SHP77 (cell line): ENCODE measurements around the gene CELA2A.

Experiments
- DNase-seq, 2 experiments: peaks; one replicate each; lab custom pipeline; 2025; lab: John Stamatoyannopoulos, UW

CELA2A gene

GRCh38 chr1:15456313-15456954 lies at the start of gene CELA2A:
TSS of gene CELA2A (plus strand) at chr1:15456732. CDS start at chr1:15456754, 22 bp downstream.
- no peak for DNase-seq

GRCh38 chr1:15407580-15407979 lies 49.0 kb upstream of the CELA2A start:
- DNase-seq = no peak

- no peak for DNase-seq
Measured at GRCh38 chr1:15408890-15409387, 47.6 kb upstream of the CELA2A start.

DNA sequence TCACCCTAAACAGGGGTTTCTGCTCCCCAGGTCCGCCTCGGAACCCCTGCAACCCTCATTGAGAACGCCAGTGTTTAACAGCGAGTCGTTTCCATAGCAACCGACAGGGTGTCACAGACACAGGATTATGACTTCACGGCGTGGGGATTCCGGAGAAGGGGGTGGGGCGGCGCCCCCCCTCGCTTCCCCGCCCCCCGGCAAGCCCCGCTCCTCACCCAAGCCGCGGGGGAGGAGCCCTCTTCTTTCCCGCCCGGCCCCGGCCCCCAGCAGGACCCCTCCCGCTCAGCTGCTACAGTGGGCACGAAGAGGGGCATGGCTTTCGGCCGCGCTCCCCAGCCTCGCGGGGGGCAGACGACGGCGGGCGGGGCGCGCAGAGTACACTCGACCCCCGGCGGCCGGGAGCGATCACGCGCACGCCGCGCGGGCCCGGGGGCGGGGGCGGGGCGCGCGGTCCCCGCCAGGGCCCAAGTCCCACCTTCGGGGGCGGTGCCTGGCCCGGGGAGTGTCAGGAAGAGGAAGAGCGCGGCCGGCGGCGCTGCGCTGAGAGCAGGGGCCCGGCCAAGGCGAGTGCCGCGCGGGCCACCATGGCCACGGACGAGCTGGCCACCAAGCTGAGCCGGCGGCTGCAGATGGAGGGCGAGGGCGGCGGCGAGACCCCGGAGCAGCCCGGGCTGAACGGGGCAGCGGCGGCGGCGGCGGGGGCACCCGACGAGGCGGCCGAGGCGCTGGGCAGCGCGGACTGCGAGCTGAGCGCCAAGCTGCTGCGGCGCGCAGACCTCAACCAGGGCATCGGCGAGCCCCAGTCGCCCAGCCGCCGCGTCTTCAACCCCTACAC lies 46.9 kb upstream of the CELA2A start, which contains the start of gene EFHD2:
Gene EFHD2, plus strand, starts transcription at position 501 of the 835 bp plus-strand sequence. Its CDS starts 84 bp downstream, at position 585.
- peak; percentile 68 to 80 for DNase-seq

GRCh38 chr1:15410223-15410883 lies 46.2 kb upstream of the CELA2A start:
- no peak for DNase-seq

DNA sequence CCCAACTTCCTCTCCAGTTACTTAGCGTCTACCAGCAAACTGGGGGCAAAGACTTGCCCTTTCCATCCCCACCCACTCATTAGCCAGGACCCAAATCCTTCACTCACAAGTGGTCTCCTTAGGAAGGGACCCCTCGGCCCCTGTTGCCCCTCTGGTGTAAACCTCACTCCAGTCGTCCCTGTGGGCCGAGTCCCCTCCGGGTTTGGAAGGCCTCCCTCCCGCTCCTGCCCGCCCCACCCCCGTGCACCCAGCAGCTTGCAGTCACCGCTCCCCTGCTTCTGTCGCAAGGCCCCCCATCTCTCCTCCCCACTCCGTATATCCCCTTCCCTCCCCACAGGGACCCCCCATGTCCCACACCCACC lies 45.7 kb upstream of the CELA2A start:
- no peak for DNase-seq

DNA sequence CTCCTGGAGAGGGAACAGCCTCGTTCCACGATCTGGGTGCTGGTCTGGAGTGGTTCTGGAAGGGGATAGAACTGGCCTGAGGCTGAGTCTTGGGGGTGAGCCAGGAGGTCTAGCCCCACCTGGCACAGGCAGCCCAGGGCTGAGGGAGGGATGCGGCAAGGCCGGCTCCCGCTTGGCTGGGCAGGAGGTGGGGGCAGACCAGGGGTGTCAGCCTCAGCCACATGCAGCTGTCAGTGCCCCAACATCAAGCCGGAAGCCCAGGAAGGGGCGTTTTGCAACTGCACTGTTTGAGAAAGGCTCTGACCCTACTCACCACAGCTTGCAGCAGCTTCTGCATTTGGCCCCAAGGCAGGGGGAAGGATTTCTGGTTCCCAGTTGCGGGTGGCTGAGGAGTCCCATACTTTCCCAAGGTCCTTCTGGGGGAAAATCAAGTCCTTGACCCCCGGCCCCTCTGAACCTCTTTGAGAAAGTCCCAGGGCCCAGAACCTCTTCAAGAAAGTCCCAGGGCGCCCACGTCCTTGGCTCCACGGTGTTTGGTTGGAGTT lies 44.9 kb upstream of the CELA2A start:
- DNase-seq = no peak

- DNase-seq = no peak
Measured at GRCh38 chr1:15412175-15412800, 44.2 kb upstream of the CELA2A start.

DNA sequence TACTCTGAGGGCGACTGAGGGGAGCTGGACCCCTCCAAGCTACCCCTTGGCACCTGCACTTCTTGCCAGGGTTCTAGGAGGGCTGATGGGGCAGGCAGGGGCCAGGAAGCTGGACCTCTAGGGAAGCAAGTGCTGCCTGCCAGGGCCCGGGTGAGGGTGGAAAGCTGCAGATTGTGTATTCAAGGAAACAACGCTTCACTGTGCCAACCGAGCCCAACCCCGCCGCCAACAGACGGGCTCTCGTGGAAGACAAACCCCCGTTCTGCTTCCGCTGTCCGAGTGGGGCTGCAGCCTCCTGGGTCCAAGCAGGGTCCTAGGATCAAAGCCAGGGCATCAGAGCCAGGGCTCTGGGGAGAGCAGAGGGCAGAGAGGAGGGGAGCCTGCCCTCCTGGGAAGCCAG lies 43.7 kb upstream of the CELA2A start:
- DNase-seq = no peak

GRCh38 chr1:15413563-15414444 lies 42.7 kb upstream of the CELA2A start:
- no peak for DNase-seq

GRCh38 chr1:15414445-15414983 lies 42.0 kb upstream of the CELA2A start:
- DNase-seq = no peak

DNA sequence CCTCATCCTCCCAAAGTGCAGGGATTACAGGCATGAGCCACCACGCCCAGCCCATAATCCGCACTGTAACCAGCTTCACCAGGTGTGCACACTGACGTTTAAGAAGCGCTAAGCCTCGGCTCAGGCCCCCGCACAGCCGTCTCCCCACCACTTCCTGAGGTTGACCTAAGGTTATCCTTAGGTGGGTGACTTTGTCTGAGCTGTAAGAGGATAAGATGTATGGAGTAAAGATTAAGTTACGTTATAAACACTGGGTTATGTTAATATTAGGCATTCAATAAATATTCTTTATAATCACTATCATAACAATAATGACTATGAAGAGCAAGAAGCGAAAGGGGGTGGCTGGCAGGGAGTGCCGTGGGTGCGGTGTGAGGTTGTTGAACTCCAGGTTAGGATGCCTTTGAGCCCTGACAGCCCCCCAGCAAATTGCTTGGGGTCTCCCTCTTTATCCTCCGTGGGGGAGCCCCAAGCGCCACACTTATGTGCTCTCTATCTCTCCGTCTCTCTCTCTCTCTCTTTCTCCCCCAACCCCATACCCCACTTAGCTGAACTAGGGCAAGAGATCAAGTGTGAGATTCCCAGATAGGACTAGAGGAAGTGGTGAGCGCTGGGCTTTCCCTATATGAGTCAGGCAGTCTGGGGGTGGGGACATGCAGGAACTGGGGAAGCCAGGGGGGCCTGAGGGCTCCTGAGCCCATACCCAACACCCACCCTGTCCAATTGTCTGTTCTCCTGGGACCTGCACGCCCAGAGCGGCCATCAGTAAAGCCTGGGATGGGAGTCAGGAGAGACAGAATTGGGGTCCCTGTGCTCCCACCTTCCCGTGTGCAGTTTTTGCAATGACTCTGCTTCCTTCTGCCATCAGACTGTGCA lies 39.2 kb upstream of the CELA2A start:
- DNase-seq = no peak

DNA sequence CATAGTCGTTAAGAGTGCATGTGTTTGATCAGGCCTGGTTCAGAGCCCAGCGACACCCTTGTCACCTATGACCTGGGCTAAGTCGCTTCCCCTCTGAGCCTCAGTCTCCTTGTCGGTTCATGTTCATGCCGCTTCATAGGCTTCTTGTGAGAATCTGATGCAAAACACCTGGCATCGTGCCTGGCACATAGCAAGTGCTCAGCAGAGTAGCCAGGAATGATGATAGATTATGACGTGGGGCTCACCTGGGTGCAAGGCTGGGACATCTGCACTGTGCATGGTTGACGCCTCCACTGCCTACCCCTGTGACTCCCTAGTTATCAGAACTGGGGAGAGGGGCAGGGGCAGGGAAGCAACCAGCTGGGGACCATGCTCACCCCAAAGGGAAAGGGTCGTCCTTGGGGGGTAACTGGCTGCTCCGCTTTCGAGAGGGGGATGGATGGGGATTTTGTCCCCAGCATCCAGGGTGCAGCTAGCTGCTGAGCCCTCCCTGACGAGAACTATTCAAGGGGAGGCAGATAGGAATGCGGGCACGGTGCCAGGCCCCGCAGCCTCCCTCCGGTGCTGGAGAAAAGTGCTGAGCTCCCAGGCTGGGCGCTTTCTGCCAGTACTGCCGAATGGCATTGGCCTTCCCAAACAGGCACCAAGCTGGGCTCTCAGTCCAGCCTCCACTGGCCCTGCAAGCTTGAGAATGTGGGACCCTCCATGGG lies 37.6 kb upstream of the CELA2A start:
- DNase-seq = peak in 1 of 2 experiments; percentile 16

- DNase-seq = no peak
Measured at GRCh38 chr1:15420853-15421465, 35.6 kb upstream of the CELA2A start.

GRCh38 chr1:15422871-15423270 lies 33.7 kb upstream of the CELA2A start:
- no peak for DNase-seq

DNA sequence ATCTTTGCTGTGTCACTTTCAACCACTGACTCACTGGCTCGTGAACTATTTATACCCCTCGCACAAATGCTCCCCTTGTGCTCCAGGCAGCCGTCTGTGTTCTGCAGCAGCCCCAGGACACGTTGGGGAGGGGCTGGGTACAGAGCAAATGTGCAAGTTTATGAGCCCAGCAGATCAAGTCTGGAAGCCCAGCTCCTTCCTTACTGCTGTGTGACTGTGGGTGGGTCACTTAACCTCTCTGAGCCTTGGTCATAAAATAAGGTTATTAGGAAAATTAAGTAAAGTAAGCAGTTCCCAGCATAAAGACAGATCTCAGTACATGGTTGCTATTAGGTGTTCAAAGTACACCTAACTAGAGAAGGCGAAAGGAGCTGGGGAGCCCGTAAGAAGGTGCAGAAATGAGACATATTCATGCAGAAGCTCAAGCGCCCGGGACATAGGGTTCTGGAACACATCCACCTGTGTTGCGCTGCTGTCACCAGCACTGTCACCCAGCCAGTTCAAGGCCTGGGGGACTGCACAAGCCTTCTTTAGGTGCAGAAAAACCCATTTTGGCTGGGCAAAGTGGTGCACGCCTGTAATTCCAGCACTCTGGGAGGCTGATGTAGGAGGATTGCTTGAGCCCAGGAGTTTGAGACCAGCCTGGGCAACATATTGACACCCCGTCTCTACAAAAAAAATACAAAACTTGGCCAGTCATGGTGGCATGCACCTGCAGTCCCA lies 33.0 kb upstream of the CELA2A start:
- DNase-seq = no peak

DNA sequence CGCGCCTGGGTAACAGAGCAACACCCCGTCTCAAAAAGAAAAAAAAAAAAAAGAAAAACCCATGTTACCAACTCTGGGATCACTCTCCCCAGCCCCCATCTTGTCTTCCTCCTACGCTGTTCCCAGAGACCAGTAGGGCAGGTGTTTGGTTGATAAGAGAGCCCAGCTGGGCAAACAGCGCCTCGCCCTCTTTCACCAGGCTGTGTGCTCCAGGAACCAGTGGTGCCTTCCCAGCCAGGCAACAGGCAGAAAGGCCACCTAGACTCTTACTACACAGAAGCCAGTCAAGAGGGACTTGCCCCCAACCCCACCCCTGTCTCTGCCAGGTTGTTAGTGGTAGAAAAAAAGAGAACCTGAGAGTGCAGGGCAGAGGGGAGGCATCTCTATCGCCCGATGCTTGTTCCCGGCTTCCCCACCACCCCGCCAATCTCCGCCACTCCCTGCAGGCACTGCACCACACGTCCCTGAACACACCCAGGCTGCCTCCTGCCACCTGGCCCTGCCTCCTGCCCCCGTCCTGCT lies 32.3 kb upstream of the CELA2A start:
- DNase-seq = peak; percentile 95 to 96

DNA sequence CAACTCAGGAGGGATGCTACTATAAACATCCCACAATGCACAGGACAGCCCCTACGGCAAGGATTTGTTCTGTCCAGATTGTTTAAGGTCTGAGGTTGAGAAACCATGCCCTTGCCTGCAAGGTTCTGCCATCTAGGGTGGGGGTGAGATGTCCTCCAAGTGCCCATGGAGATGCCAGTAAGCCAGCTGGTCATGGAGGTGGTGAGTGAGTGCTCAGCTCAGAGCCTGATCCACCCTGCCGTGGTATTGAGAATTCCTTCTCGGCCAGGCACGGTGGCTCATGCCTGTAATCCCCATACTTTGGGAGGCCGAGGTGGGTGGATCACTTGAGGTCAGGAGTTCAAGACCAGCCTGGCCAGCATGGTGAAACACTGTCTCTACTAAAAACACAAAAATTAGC lies 31.6 kb upstream of the CELA2A start:
- no peak for DNase-seq
